H9 (cell line): ENCODE results near the gene INTS15. TPM values are rescaled to one million over a fixed set of nuclear protein-coding genes. Genes with fewer than 3 reads are reported as not detected.

ENCODE experiments used
- DNase-seq: peaks from one replicate; pipeline ENCODE4 v3.0.0-alpha.2; 2017
- H2AFZ ChIP-seq: one replicate; pipeline ENCODE4 v1.6.1; 2013; ENCODE audit warnings: mild to moderate bottlenecking, low read length, control low read depth, moderate library complexity
- H2AK5ac ChIP-seq: 2 replicates; pipeline ENCODE4 v1.6.1; 2013; ENCODE audit warnings: low read length, control low read depth, mixed read lengths; ENCODE audit not compliant: insufficient read length
- H2BK120ac ChIP-seq: one replicate; pipeline ENCODE4 v1.6.1; 2013; ENCODE audit warnings: low read depth, mild to moderate bottlenecking, low read length, control low read depth, inconsistent platforms; ENCODE audit not compliant: poor library complexity, severe bottlenecking
- H2BK12ac ChIP-seq: 2 replicates; pipeline ENCODE4 v1.6.1; 2013; ENCODE audit warnings: low read length, control low read depth, mixed read lengths, low read depth; ENCODE audit not compliant: insufficient read length
- H2BK15ac ChIP-seq: 2 replicates; pipeline ENCODE4 v1.6.1; 2013; ENCODE audit warnings: low read depth, low read length, control low read depth
- H2BK20ac ChIP-seq: one replicate; pipeline ENCODE4 v1.6.1; 2013; ENCODE audit warnings: low read depth, mild to moderate bottlenecking, low read length, control low read depth, inconsistent platforms; ENCODE audit not compliant: poor library complexity, severe bottlenecking
- H2BK5ac ChIP-seq: 2 replicates; pipeline ENCODE4 v1.6.1; 2013; ENCODE audit warnings: low read length, control low read depth, mixed read lengths; ENCODE audit not compliant: insufficient read length
- H3K14ac ChIP-seq: 2 replicates; pipeline ENCODE4 v1.6.1; 2013; ENCODE audit warnings: low read length, control low read depth; ENCODE audit not compliant: insufficient read depth
- H3K18ac ChIP-seq: 2 replicates; pipeline ENCODE4 v1.6.1; 2013; ENCODE audit warnings: low read depth, mild to moderate bottlenecking, mixed read lengths, low read length, control low read depth; ENCODE audit not compliant: insufficient read length
- H3K23ac ChIP-seq: 2 replicates; pipeline ENCODE4 v1.6.1; 2013; ENCODE audit warnings: low read length, control low read depth, mixed read lengths, low read depth; ENCODE audit not compliant: insufficient read length
- H3K23me2 ChIP-seq: 2 replicates; pipeline ENCODE4 v1.6.1; 2013; ENCODE audit warnings: low read depth, mild to moderate bottlenecking, mixed read lengths, low read length, control low read depth; ENCODE audit not compliant: insufficient read length, poor library complexity, severe bottlenecking
- H3K27ac ChIP-seq: 2 replicates; pipeline ENCODE4 v1.5.1; 2013; ENCODE audit warnings: low read length, control low read depth, mixed read lengths, low read depth; ENCODE audit not compliant: insufficient read length
- H3K27me3 ChIP-seq: 2 replicates; pipeline ENCODE4 v1.6.1; 2013; ENCODE audit warnings: low read length, control low read depth, inconsistent platforms; ENCODE audit not compliant: insufficient read depth
- H3K4ac ChIP-seq: 2 replicates; pipeline ENCODE4 v1.6.1; 2013; ENCODE audit warnings: low read depth, mild to moderate bottlenecking, control low read depth, inconsistent platforms, low read length, moderate library complexity
- H3K4me1 ChIP-seq: 2 replicates; pipeline ENCODE4 v1.6.1; 2013; ENCODE audit warnings: low read length, control low read depth, inconsistent platforms; ENCODE audit not compliant: insufficient read depth
- H3K4me2 ChIP-seq: 2 replicates; pipeline ENCODE4 v1.6.1; 2013; ENCODE audit warnings: low read length, control low read depth, mixed read lengths; ENCODE audit not compliant: insufficient read length, insufficient read depth
- H3K56ac ChIP-seq: 2 replicates; pipeline ENCODE4 v1.6.1; 2013; ENCODE audit warnings: low read depth, mild to moderate bottlenecking, mixed read lengths, low read length, control low read depth; ENCODE audit not compliant: insufficient read length
- H3K79me1 ChIP-seq: 2 replicates; pipeline ENCODE4 v1.6.1; 2013; ENCODE audit warnings: low read depth, mild to moderate bottlenecking, moderate library complexity, low read length, control low read depth, inconsistent platforms; ENCODE audit not compliant: insufficient read depth, poor library complexity, severe bottlenecking
- H3K79me2 ChIP-seq: 2 replicates; pipeline ENCODE4 v1.6.1; 2013; ENCODE audit warnings: low read length, control low read depth, inconsistent platforms; ENCODE audit not compliant: insufficient read depth
- H3K9ac ChIP-seq: 2 replicates; pipeline ENCODE4 v1.6.1; 2013; ENCODE audit warnings: low read length, control low read depth, mixed read lengths; ENCODE audit not compliant: insufficient read length; ENCODE audit errors: extremely low read depth
- H3K9me3 ChIP-seq: one replicate; pipeline ENCODE4 v1.6.1; 2013; ENCODE audit warnings: low read depth, low read length, inconsistent platforms; ENCODE audit not compliant: control insufficient read depth
- H3T11ph ChIP-seq: one replicate; pipeline ENCODE4 v1.6.1; 2013; ENCODE audit warnings: mild to moderate bottlenecking, low read length, control low read depth, inconsistent platforms
- H4K20me1 ChIP-seq: one replicate; pipeline ENCODE4 v1.6.1; 2013; ENCODE audit not compliant: control insufficient read depth, insufficient read length, insufficient read depth
- H4K5ac ChIP-seq: 2 replicates; pipeline ENCODE4 v1.6.1; 2013; ENCODE audit warnings: low read depth, mild to moderate bottlenecking, mixed read lengths, low read length, control low read depth; ENCODE audit not compliant: insufficient read length
- H4K8ac ChIP-seq: replicated peaks from 2 replicates; pipeline ENCODE4 v1.6.1; 2013; ENCODE audit warnings: low read length, control low read depth, mixed read lengths, low read depth; ENCODE audit not compliant: insufficient read length
- H4K91ac ChIP-seq: 2 replicates; pipeline ENCODE4 v1.6.1; 2013; ENCODE audit warnings: low read depth, mild to moderate bottlenecking, moderate library complexity, mixed read lengths, low read length, control low read depth; ENCODE audit not compliant: insufficient read length
- H3K27ac Mint-ChIP-seq, 3 experiments: 2 replicates in 2 of 3; 3 replicates in 1 of 3; pipeline ENCODE4 v1.8.0; 2020 to 2021; ENCODE audit warnings: mixed read lengths in 3 of 3, mild to moderate bottlenecking in 1 of 3, moderate library complexity in 1 of 3
- H3K27me3 Mint-ChIP-seq: 2 replicates; pipeline ENCODE4 v1.8.0; 2021; ENCODE audit warnings: low read depth, mild to moderate bottlenecking, moderate library complexity, mixed read lengths
- H3K36me3 Mint-ChIP-seq, 3 experiments: 2 replicates in 2 of 3; 3 replicates in 1 of 3; pipeline ENCODE4 v1.8.0; 2020 to 2021; ENCODE audit warnings: low read depth in 3 of 3, mixed read lengths in 3 of 3; ENCODE audit not compliant: insufficient read depth in 1 of 3
- H3K4me1 Mint-ChIP-seq, 2 experiments: 2 replicates each; pipeline ENCODE4 v1.8.0; 2020; ENCODE audit warnings: mixed read lengths in 2 of 2
- H3K4me3 Mint-ChIP-seq, 2 experiments: 2 replicates in 1 of 2; 3 replicates in 1 of 2; pipeline ENCODE4 v1.8.0; 2020 to 2021; ENCODE audit warnings: mild to moderate bottlenecking in 2 of 2, mixed read lengths in 2 of 2, moderate library complexity in 1 of 2
- H3K9me3 Mint-ChIP-seq, 2 experiments: 2 replicates in 1 of 2; 3 replicates in 1 of 2; pipeline ENCODE4 v1.8.0; 2020; ENCODE audit warnings: mild to moderate bottlenecking in 2 of 2, mixed read lengths in 2 of 2, moderate library complexity in 1 of 2
- CTCF ChIP-seq: fragments of 200-600 bp; sonication (generic); conservative IDR thresholded peaks from 3 replicates; pipeline ENCODE4 v1.8.0; 2021; ENCODE audit warnings: antibody characterized with exemption, mild to moderate bottlenecking
- WGBS: extraction: QIAGEN DNeasy Blood & Tissue Kit; methylation state at CpG from one replicate; pipeline ENCODE4 v1.1.7; 2013; ENCODE audit warnings: missing lambda C conversion rate, low lambda C conversion rate, mixed read lengths; ENCODE audit not compliant: insufficient read length; ENCODE audit errors: extremely low coverage; 5-methylcytosine and 5-hydroxymethylcytosine counted together
- total RNA-seq: library from RNA; stranded (reverse); gene quantifications from 2 replicates; pipeline ENCODE4 v1.2.1, GENCODE V29; 2021

INTS15 gene
- total RNA-seq, 1 experiment from 2014 or later, result 42.9 TPM

- no peaks in the 10 kb centered on the region for H3K23me2 ChIP-seq
- H2BK15ac ChIP-seq, result no peak overlapping the region
- no peak overlapping the region for H3K18ac ChIP-seq
- no peaks in the 10 kb centered on the region for H3K79me1 ChIP-seq
- no peaks in the 10 kb centered on the region; the same call in 1 of the 2 replicates for H3K27me3 Mint-ChIP-seq
- H3K9ac ChIP-seq, result no peak overlapping the region
- TF ChIP-seq CTCF, result no peak
- no peak overlapping the region for H3K27ac Mint-ChIP-seq
- no peaks in the 10 kb centered on the region for H4K20me1 ChIP-seq
- no peak overlapping the region for H2BK5ac ChIP-seq
- no peak overlapping the region for H3K14ac ChIP-seq
- H2AFZ ChIP-seq, result no peak overlapping the region
- peaks cover 4 to 5% of the 10 kb centered on the region in 2 experiments; a peak in 3 of 4 replicates for H3K4me1 Mint-ChIP-seq
- H3K4me1 ChIP-seq, result no peaks in the 10 kb centered on the region
- no peak for DNase-seq
- no peaks in the 10 kb centered on the region for H3K79me2 ChIP-seq
- no peak overlapping the region for H2BK12ac ChIP-seq
- H2BK20ac ChIP-seq, result no peak overlapping the region
- no peak overlapping the region for H2BK120ac ChIP-seq
- H4K8ac ChIP-seq, result no peak overlapping the region
- no peak overlapping the region for H3K23ac ChIP-seq
- no CpG with 5 or more reads among the region's 22 CpGs for WGBS
- H3K27me3 ChIP-seq, result no peaks in the 10 kb centered on the region
- H4K91ac ChIP-seq, result no peak overlapping the region
- no peak overlapping the region for H2AK5ac ChIP-seq
- H3K4ac ChIP-seq, result no peak overlapping the region
- H3K36me3 Mint-ChIP-seq, result no peaks in the 10 kb centered on the region
- no peaks in the 10 kb centered on the region for H3K9me3 Mint-ChIP-seq
- no peak overlapping the region for H3K4me3 Mint-ChIP-seq
- H3K4me2 ChIP-seq, result no peak overlapping the region
- H3K9me3 ChIP-seq, result no peaks in the 10 kb centered on the region
- H3K56ac ChIP-seq, result no peak overlapping the region
- H3K27ac ChIP-seq, result no peak overlapping the region
- no peak overlapping the region for H3T11ph ChIP-seq
- no peak overlapping the region for H4K5ac ChIP-seq
Observed at GRCh38 chr7:6545398-6546126, 44.3 kb upstream of the INTS15 start.
